Motor neuron (in vitro differentiated cells): ENCODE measurements around the gene AP5Z1. TPM values are rescaled to one million over a fixed set of nuclear protein-coding genes. Genes with fewer than 3 reads are reported as not detected.
"Not testable (repeated sequence)": the region's sequence is repeated elsewhere in the genome, so short reads cannot be mapped to it uniquely, and the experiment has no call there.

ENCODE experiments used
- ATAC-seq, 8 experiments: fragments of 200-7000 bp; cut with Tn5 transposase; replicated peaks in 6 of 8; 2 replicates each; pipeline ENCODE4 v1.8.0; 2021; ENCODE audit warnings: mild to moderate bottlenecking in 8 of 8, moderate library complexity in 8 of 8
- H3K27ac ChIP-seq, 2 donors: fragments of 250-450 bp; sonication (Bioruptor Pico); 2 replicates each; pipeline ENCODE4 v1.9.0; 2021; ENCODE audit warnings: antibody characterized with exemption in 2 of 2, mild to moderate bottlenecking in 2 of 2, moderate library complexity in 1 of 2
- H3K4me1 ChIP-seq, 2 donors: fragments of 250-450 bp; sonication (Bioruptor Pico); replicated peaks in 1 of 2; 2 replicates each; pipeline ENCODE4 v1.6.1; 2021; ENCODE audit warnings: antibody characterized with exemption in 2 of 2, mild to moderate bottlenecking in 2 of 2, moderate library complexity in 1 of 2
- H3K4me3 ChIP-seq, 5 donors: fragments of 250-450 bp; sonication (Bioruptor Pico); 2 replicates each; pipeline ENCODE4 v1.9.0; 2021; ENCODE audit warnings: antibody characterized with exemption in 5 of 5, mild to moderate bottlenecking in 5 of 5, moderate library complexity in 4 of 5
- WGBS, 10 experiments: fragments of 450-650 bp; shearing (Covaris generic); methylation state at CpG; one replicate each; pipeline ENCODE4 v1.0.0; 2022; 5-methylcytosine and 5-hydroxymethylcytosine counted together
- in situ Hi-C, 9 experiments: fragments of 400-800 bp; cut with MboI; loops; one replicate each; pipeline ENCODE4 v1.15.0; 2021; ENCODE audit warnings: low sequenced_read_pairs in 9 of 9, low pct_unique_long_range_greater_than_20kb in 2 of 9; ENCODE audit not compliant: unreplicated experiment in 9 of 9
- total RNA-seq, 8 experiments: library from RNA; unstranded; fragments of 300-600 nt; gene quantifications; 2 replicates each; pipeline versions ENCODE4 v1.2.3 to v1.2.4, GENCODE V29; 2022

Gene AP5Z1
- total RNA-seq, 8 experiments from 2014 or later, result 9.1 to 34.0 (median 18.3) TPM

DNA sequence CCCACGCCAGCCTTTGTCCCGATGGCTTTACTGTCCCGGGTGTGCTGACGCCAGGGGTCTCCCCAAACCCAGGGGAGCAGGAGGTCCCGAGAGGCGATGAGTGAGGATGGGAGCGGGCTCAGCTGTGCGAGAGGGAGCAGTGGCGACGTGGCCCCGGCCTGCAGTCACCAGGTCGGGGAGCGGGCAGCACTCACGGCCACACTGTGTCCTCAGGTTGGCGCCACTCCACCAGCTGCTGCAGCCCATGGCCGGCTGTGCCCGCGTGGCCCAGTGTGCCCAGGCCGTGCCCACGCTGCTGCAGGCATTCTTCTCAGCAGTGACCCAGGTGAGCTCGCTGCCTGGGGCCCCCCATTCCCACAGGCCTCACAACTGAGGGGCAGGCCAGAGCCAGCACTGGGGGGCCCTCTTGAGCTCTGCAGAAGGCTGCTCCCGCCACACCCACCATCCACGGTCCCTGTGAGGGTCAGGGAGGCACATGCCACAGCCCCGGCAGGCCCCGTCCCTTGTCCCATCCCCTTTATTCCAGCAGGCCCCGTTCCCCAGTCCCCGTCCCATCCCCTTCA, 13.3 kb downstream of the AP5Z1 start:
- peaks cover 4 to 8% of the 10 kb centered on the region in 2 donors for H3K4me1 ChIP-seq
- H3K4me3 ChIP-seq, result no peak overlapping the region
- no peak overlapping the region for H3K27ac ChIP-seq
- ATAC-seq, result no peak
- 92 to 100% (median 100%) methylated on average over 1 to 12 of the region's 27 CpGs; no CpG with 5 or more reads in 6 of the 10 experiments for WGBS, 10 experiments
- in situ Hi-C loops, result loop anchor here in 1 of 9 experiments (25.0 kb wide), 1 partner anchor 299 kb away; no protein-coding TSS in a partner anchor

- H3K4me1 ChIP-seq, result peaks cover 4 to 8% of the 10 kb centered on the region in 2 donors
- no peak overlapping the region for H3K27ac ChIP-seq
- no peak overlapping the region for H3K4me3 ChIP-seq
- ATAC-seq, result no peak
- in situ Hi-C loops, result loop anchor here in 2 of 9 experiments (10.0 to 25.0 kb wide), 2 partner anchors 295 to 298 kb away; no protein-coding TSS in a partner anchor
- 100% methylated on average over 2 of the region's 26 CpGs; no CpG with 5 or more reads in 9 of the 10 experiments for WGBS, 10 experiments
Measured at GRCh38 chr7:4789194-4790077, 14.0 kb downstream of the AP5Z1 start.

GRCh38 chr7:4790078-4790465, 14.6 kb downstream of the AP5Z1 start:
- 20 to 100% (median 75%) methylated on average over 1 to 4 of the region's 9 CpGs; no CpG with 5 or more reads in 6 of the 10 experiments for WGBS, 10 experiments
- in situ Hi-C loops, result loop anchor here in 2 of 9 experiments (10.0 to 25.0 kb wide), 2 partner anchors 295 to 297 kb away; no protein-coding TSS in a partner anchor
- H3K4me1 ChIP-seq, result peaks cover 4 to 8% of the 10 kb centered on the region in 2 donors
- no peak overlapping the region for H3K27ac ChIP-seq
- ATAC-seq, result no peak
- H3K4me3 ChIP-seq, result no peak overlapping the region

DNA sequence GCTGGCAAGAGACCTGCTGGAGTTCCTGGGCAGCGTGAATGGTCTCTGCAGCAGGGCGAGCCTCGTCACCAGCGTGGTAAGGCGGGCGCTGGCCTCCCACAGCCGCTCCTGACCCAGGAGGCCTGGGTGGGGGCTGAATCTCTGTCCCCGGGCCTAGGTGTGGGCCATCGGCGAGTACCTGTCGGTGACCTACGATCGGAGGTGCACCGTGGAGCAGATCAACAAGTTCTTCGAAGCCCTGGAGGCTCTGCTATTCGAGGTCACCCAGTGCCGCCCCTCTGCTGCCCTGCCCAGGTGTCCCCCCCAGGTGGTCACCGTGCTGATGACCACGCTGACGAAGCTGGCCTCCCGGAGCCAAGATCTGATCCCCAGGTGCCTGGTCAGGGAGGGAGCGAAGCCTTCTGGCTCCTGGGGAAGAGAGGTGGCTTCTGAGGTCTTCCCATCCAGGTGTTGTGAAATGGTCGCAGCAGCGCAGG, 15.1 kb downstream of the AP5Z1 start:
- WGBS, 10 experiments, result 70 to 100% (median 90%) methylated on average over 2 to 16 of the region's 24 CpGs; no CpG with 5 or more reads in 6 of the 10 experiments
- no peak overlapping the region for H3K27ac ChIP-seq
- no peak for ATAC-seq
- no peak overlapping the region for H3K4me3 ChIP-seq
- in situ Hi-C loops, result loop anchor here in 2 of 9 experiments (10.0 to 25.0 kb wide), 2 partner anchors 294 to 297 kb away; no protein-coding TSS in a partner anchor
- peaks cover 4 to 8% of the 10 kb centered on the region in 2 donors for H3K4me1 ChIP-seq

DNA sequence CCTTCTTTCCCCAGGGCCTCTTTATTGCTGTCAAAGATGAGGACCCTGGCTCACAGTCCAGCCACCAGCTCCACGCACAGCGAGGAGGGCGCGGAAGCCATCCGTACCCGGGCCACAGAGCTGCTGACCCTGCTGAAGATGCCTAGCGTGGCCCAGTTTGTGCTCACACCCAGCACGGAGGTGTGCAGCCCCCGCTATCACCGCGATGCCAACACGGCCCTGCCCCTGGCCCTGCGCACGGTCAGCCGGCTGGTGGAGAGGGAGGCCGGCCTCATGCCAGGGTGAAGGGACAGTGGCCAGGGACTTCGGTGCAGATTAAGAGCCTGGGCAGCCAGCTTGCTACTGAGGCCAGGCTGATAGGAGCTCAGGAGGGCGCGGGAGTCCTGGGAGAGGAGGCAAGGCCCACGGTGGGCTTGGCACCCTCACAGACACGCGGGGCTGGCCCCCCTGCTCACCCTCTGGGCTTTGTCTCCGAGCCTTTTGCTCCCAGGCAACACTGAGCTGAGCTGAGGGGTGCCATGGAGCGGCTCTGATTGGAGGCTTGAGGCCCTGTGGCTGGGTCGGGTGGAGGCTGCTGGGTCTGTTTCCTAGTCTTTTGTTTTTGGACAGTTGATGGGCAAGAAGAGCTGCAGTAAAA, 15.8 kb downstream of the AP5Z1 start:
- peak in 1 of 8 experiments; percentile 5 for ATAC-seq
- Histone ChIP-seq H3K27ac (no peak overlapping the region), H3K4me1 (peaks cover 4 to 8% of the 10 kb centered on the region in 2 donors), H3K4me3 (no peak overlapping the region)
- in situ Hi-C loops, result loop anchor here in 2 of 9 experiments (10.0 to 25.0 kb wide), 2 partner anchors 294 to 296 kb away; no protein-coding TSS in a partner anchor
- 70 to 100% (median 95%) methylated on average over 1 to 12 of the region's 25 CpGs; no CpG with 5 or more reads in 4 of the 10 experiments for WGBS, 10 experiments

DNA sequence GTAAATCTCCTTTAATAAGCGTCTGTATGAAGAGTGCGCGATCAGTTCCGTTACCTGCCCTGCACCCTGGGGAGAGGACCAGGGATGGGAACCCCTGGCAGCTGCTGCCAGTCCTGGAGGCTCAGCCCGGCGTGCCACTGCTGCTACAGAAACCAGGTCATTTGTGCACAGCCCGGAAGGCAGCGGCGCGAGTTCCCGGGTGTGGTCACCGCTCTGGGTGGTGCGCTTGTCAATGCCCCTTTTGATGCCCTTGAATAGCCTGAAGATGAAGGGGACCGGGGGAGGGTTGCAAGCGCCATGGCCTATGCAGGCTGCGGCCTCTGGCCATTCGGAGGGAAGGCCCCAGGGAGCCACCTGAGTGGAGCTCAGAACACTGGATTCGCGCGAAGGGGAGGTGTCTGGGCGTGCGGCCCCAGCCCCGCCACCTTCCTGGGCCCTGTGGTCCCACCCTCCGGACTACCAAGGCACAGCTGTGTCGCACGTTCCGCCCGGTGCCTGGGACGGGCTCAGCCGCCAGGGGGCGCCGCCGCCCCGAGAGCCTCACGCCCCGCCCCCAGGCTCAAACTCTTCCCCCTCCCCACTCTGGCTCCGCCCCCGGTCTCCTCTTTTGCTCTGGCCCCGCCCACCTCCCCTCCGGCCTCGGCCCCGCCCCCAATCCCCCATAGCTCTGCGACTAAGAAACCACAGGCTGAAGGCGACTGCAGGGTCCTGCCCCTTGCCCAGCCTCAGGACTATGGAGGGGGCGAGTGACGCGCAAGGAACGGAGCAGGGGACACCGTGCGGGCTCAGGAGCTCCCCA, 16.5 kb downstream of the AP5Z1 start:
- Histone ChIP-seq H3K27ac (peak overlapping the region; percentile 21 to 53), H3K4me1 (peaks cover 4 to 8% of the 10 kb centered on the region in 2 donors), H3K4me3 (peak overlapping the region; percentile 2 to 32 (median 23))
- WGBS, 10 experiments, result 0 to 100% (median 52%) methylated on average over 1 to 11 of the region's 50 CpGs; no CpG with 5 or more reads in 6 of the 10 experiments
- peak; percentile 35 to 79 (median 74) for ATAC-seq
- in situ Hi-C loops, result loop anchor here in 2 of 9 experiments (10.0 to 25.0 kb wide), 2 partner anchors 293 to 295 kb away; no protein-coding TSS in a partner anchor

DNA sequence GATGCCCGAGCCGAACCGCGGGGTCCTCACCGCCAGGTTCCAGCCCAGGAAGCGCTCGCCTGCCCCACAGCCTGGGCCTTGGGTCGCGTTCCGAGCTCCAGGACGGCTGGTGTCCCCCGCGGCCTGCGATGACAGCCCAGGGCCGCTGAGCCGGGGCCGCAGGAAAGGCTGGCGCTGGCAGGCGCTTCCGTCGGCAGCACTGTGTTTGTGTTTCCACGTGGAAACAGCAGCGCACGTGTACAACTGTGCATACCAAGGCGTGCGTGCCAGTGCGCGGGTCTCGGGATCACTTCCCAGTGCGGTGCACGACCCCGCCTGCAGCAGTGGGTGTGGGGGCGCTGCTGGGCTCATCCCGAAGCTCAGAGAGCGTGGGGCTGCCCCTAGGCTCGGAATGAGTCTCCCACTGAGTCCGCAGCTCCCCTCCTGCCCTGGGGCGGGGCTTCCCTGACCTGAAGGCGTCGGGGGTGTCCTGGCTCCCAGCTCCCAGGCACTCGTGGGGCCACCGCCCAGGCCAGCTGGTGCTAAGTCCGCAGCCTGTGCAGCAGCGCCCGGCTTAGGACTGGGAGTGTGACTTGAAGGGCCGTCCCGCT, 17.2 kb downstream of the AP5Z1 start:
- WGBS, 10 experiments, result 20 to 100% (median 32%) methylated on average over 1 to 14 of the region's 47 CpGs; no CpG with 5 or more reads in 6 of the 10 experiments
- peaks cover 4 to 8% of the 10 kb centered on the region in 2 donors for H3K4me1 ChIP-seq
- in situ Hi-C loops, result loop anchor here in 2 of 9 experiments (10.0 to 25.0 kb wide), 2 partner anchors 292 to 295 kb away; no protein-coding TSS in a partner anchor
- peak overlapping the region; percentile 2 to 32 (median 23) for H3K4me3 ChIP-seq
- ATAC-seq, result peak in 7 of 8 experiments; percentile 51 to 70 (median 63)
- H3K27ac ChIP-seq, result peak overlapping the region; percentile 21 to 53

GRCh38 chr7:4793385-4793993, 18.1 kb downstream of the AP5Z1 start:
- WGBS, 10 experiments, result 89 to 93% (median 91%) methylated on average over 3 to 18 of the region's 30 CpGs; no CpG with 5 or more reads in 7 of the 10 experiments
- H3K4me1 ChIP-seq, H3K27ac ChIP-seq, H3K4me3 ChIP-seq, ATAC-seq: not testable (repeated sequence)
- in situ Hi-C loops, result loop anchor here in 2 of 9 experiments (10.0 to 25.0 kb wide), 2 partner anchors 291 to 294 kb away; no protein-coding TSS in a partner anchor

DNA sequence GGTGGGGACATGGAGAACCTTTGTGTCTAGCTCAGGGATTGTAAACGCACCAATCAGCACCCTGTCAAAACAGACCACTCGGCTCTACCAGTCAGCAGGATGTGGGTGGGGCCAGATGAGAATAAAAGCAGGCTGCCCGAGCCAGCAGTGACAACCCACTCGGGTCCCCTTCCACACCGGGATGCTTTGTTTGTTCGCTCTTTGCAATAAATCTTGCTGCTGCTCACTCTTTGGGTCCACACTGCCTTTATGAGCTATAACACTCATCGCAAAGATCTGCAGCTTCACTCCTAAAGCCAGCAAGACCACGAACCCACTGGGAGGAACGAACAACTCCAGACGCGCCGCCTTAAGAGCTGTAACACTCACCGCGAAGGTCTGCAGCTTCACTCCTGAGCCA, 18.7 kb downstream of the AP5Z1 start:
- WGBS, 10 experiments, result 80 to 96% (median 90%) methylated on average over 3 to 8 of the region's 14 CpGs; no CpG with 5 or more reads in 7 of the 10 experiments
- in situ Hi-C loops, result loop anchor here in 2 of 9 experiments (10.0 to 25.0 kb wide), 2 partner anchors 291 to 293 kb away; no protein-coding TSS in a partner anchor
- ATAC-seq, H3K4me3 ChIP-seq, H3K4me1 ChIP-seq, H3K27ac ChIP-seq: not testable (repeated sequence)

- ATAC-seq, result peak in 1 of 8 experiments; percentile 42
- WGBS, 10 experiments, result 71 to 100% (median 86%) methylated on average over 2 to 18 of the region's 24 CpGs
- peaks cover 8 to 13% of the 10 kb centered on the region in 2 donors for H3K4me1 ChIP-seq
- in situ Hi-C loops, result loop anchor here in 2 of 9 experiments (10.0 to 25.0 kb wide), 2 partner anchors 290 to 293 kb away; no protein-coding TSS in a partner anchor
- no peak overlapping the region for H3K4me3 ChIP-seq
- H3K27ac ChIP-seq, result no peak overlapping the region
Measured at GRCh38 chr7:4794591-4795350, 19.3 kb downstream of the AP5Z1 start.
